GM06990 (cell line): ENCODE results near the gene HBEGF.

Experiments
- DNase-seq: peaks from one replicate; pipeline ENCODE4 v3.0.0-alpha.2; 2011; ENCODE audit not compliant: insufficient read length; ENCODE audit errors: extremely low read depth
- H3K27me3 ChIP-seq: replicated peaks from 2 replicates; pipeline ENCODE4 v1.6.0; 2011; ENCODE audit warnings: low read length; ENCODE audit not compliant: control insufficient read depth, insufficient read depth
- H3K36me3 ChIP-seq: 2 replicates; pipeline ENCODE4 v1.5.1; 2011; ENCODE audit warnings: low read length; ENCODE audit not compliant: control insufficient read depth, insufficient read depth
- H3K4me3 ChIP-seq: replicated peaks from 2 replicates; pipeline ENCODE4 v1.5.1; 2011; ENCODE audit warnings: low read depth, mild to moderate bottlenecking, control low read depth, low read length
- TF ChIP-seq, protein P1 (sequence below): IDR thresholded peaks from 2 replicates; pipeline ENCODE4 v1.5.1; 2011; ENCODE audit warnings: low read length, control low read depth, mild to moderate bottlenecking, inconsistent platforms; ENCODE audit not compliant: insufficient read depth, poor library complexity, severe bottlenecking

The HBEGF gene

DNA sequence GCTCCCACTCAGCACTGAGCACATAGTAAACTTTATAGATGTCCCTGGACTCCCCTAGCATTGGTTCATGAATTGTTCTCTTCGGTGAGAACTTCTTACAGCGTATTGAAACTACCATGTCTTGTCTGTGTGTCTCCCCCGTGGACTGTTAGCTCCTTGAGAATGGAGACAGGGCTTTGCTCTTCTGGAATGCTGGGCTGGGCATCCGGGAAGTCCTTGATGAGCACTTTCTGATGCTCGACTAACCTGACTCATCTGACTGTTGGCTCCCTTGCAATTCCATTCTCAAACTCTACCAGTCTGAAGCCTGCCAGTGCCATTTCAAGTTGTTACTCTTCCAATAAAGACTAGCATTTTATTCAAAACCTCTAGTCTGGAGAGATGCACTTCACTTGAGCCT lies 28.5 kb downstream of the HBEGF start:
- Histone ChIP-seq H3K36me3 (no peaks in the 10 kb centered on the region), H3K4me3 (no peak overlapping the region), H3K27me3 (no peaks in the 10 kb centered on the region)
- DNase-seq: no peak
- TF ChIP-seq, protein P1, sequence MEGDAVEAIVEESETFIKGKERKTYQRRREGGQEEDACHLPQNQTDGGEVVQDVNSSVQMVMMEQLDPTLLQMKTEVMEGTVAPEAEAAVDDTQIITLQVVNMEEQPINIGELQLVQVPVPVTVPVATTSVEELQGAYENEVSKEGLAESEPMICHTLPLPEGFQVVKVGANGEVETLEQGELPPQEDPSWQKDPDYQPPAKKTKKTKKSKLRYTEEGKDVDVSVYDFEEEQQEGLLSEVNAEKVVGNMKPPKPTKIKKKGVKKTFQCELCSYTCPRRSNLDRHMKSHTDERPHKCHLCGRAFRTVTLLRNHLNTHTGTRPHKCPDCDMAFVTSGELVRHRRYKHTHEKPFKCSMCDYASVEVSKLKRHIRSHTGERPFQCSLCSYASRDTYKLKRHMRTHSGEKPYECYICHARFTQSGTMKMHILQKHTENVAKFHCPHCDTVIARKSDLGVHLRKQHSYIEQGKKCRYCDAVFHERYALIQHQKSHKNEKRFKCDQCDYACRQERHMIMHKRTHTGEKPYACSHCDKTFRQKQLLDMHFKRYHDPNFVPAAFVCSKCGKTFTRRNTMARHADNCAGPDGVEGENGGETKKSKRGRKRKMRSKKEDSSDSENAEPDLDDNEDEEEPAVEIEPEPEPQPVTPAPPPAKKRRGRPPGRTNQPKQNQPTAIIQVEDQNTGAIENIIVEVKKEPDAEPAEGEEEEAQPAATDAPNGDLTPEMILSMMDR: no peak

DNA sequence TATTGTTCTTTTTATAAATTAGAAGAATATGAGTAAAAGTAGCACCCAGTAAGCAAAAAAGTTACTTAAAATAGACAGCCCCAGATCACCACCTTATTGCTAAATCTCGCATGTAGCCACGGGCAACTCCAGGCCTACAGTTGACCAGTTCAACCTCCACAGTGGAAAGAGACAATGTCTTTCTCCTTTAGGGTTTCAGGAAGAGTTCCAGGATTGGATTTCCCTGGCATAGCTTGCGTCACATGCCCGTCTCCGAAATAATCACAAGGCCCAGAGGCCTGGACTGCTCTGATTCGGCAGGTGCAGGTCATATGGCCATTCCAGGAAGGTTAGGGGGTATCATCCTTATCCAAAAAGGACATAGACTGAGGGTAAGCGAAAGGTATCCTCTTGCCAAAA lies 33.6 kb downstream of the HBEGF start:
- no peak for DNase-seq
- TF ChIP-seq, protein P1: no peak
- Histone ChIP-seq H3K27me3 (no peaks in the 10 kb centered on the region), H3K36me3 (no peaks in the 10 kb centered on the region), H3K4me3 (no peak overlapping the region)

DNA sequence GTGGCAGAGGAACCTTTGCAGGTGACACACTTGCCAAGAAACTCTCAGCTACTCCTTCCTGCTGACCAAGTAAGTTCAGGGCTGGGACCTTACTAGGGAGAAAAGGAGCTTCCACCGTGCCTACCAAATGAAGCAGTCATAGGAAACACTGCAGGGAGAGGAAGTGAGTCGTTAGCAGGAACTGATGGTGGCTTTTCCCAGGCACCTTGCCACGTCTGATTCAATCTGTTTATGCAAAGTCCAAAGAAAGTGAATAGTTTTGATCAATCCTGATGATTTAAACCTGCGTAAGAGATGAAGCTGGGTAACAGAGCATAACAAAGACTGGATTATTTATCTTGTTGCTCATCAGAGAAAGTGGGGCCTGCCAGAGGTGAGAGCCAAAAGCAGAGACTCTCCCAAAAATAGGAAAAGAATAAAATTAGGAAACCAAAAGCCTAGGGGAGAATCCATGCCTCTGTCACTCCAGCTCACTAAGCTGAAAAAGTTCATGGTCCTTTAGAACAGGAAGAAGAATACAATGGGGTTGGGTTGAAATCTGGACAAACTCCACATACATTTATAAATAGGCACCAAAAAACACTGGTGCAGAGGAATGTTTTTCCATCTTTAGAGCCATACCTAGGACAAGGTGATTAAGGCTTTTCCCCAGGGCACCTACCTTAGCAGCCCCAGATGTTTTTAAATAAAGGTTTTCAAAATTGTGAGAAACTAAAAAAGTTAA lies 34.2 kb downstream of the HBEGF start:
- DNase-seq: no peak
- no peak overlapping the region for H3K4me3 ChIP-seq
- H3K36me3 ChIP-seq: no peaks in the 10 kb centered on the region
- TF ChIP-seq, protein P1: no peak
- no peaks in the 10 kb centered on the region for H3K27me3 ChIP-seq

DNA sequence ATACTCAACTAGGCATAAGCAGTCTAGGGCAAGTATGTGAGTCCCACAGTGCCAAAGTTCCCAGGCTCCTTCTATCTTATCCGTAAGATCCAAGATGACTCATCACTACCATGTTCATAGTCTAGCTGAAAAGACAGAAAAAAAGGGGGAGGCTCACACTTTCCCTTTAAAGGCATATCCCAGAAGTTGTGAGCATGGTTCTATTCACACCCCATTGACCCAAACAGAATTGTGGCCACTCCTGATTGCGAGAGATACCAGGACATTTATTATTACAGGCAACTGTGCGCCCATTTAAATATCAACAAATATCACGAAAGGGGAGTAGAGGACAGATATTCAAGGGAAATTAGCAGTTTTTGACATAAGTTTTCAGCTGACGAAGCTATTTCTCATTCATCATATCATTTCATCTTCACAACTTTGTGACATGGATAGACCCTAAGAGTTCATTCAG lies 35.4 kb downstream of the HBEGF start:
- Histone ChIP-seq H3K36me3 (no peaks in the 10 kb centered on the region), H3K27me3 (no peaks in the 10 kb centered on the region), H3K4me3 (no peak overlapping the region)
- TF ChIP-seq, protein P1: no peak
- no peak for DNase-seq

DNA sequence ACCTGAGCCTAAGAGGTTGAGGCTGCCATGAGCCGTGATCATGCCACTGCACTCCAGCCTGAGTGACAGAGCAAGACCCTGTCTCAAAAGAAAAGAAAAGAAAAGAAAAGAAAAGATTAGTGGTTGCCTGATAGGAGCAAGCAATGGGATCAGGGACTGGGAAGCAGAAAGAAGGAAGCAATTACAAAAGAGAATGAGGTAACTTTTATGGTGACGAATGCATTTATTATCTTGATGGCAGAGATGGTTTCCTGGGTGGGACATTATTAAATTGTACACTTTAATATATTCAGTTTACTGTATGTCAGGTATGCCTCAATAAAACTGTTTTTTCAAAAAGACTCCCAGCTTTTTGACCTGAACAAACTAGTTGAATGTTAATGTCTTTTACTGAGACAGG lies 36.0 kb downstream of the HBEGF start:
- Histone ChIP-seq H3K36me3 (no peaks in the 10 kb centered on the region), H3K27me3 (no peaks in the 10 kb centered on the region), H3K4me3 (no peak overlapping the region)
- TF ChIP-seq, protein P1: no peak
- DNase-seq: no peak

DNA sequence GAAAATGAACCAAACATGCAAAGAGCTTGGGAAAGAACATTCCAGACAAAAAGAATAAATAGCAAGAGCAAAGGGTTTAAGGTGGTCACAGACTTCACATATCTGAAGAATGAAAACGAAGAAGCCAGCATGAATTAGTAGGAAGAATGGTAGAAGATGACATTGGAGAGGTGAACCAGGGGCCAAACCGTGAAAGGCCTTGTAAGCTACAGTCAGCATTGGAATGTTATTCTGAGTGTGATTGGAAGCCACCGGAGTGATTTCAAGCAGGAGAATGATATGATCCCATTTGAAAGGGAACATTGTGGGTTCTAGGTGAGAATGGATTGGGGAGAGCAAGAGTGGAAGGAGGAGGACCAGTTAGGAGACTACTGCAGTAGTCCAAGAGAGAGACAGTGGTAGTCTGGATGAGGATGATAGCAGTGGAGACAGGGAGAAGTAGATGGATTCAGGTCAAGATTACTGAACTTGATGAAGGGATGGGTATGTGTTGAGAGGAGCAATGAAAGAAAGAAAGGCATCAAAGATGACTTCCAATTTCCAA lies 36.6 kb downstream of the HBEGF start:
- TF ChIP-seq, protein P1: no peak
- Histone ChIP-seq H3K27me3 (no peaks in the 10 kb centered on the region), H3K36me3 (no peaks in the 10 kb centered on the region), H3K4me3 (no peak overlapping the region)
- no peak for DNase-seq
